ENCODE results near the gene ROBO3. TPM values are rescaled to one million over a fixed set of nuclear protein-coding genes. Genes with fewer than 3 reads are reported as not detected.

The ROBO3 gene
- total and polyA plus RNA-seq, 10 of the 15 experiments (the other 5 are each of a cell fraction or from before 2014, with no cell fraction given), result 0.10 to 0.63 (median 0.31) TPM; not detected in 2

- TF ChIP-seq IRF5 (IDR thresholded peaks at IDR 0.05; ENCODE audit: borderline replicate concordance) (no peak), BHLHE40 (IDR thresholded peaks at IDR 0.05; ENCODE audit: borderline replicate concordance in 1 of 2, low read depth in 2 of 2, low read length in 1 of 2) (no peak), NRF1 (conservative IDR thresholded peaks at IDR 0.05; ENCODE audit: low read depth, low read length) (no peak), IKZF1 (conservative IDR thresholded peaks at IDR 0.05) (no peak)
These were observed 19.1 kb downstream of the ROBO3 start (continued) for GRCh38 chr11:124884340-124884739.

GRCh38 chr11:124884869-124885479 is 19.7 kb downstream of the ROBO3 start:
- ChIA-PET POLR2A (no interaction called here), CTCF (interaction anchor here (1.0 kb wide), 1 partner anchor 18 kb away, joined by 3 read pairs; no protein-coding TSS in a partner anchor), SMC1A (ENCODE audit: uncharacterized antibody, unreplicated experiment) (no interaction called here), RAD21 (ENCODE audit: unreplicated experiment) (no interaction called here)
- intact Hi-C loops (cut with micrococcal nuclease; ENCODE audit: unreplicated experiment) (loop anchor here (10.0 kb wide), 1 partner anchor 260 kb away; no protein-coding TSS in a partner anchor), in situ Hi-C loops (cut with MboI) (no loop called here)
- 0% methylated on average over 5 of the region's 5 CpGs for WGBS (ENCODE audit: insufficient coverage, insufficient replicate concordance, low lambda C conversion rate, missing lambda C conversion rate)
- Histone ChIP-seq H3K9ac (ENCODE audit: control insufficient read depth, insufficient read depth, low read length) (no peak overlapping the region), H3K79me2 (ENCODE audit: control insufficient read depth, insufficient read depth, low read length) (no peaks in the 10 kb centered on the region), H3K4me3 (no peak overlapping the region), H2AFZ (ENCODE audit: control insufficient read depth, low read depth, low read length) (no peak overlapping the region), H3K4me2 (ENCODE audit: control insufficient read depth, insufficient read depth) (no peak overlapping the region), H3K9me3 (replicated peaks; ENCODE audit: control insufficient read depth, insufficient read depth, low read length) (no peaks in the 10 kb centered on the region), H4K20me1 (ENCODE audit: control insufficient read depth, insufficient read depth) (no peaks in the 10 kb centered on the region), H3K4me1 (ENCODE audit: control insufficient read depth, insufficient read depth, low read length) (no peaks in the 10 kb centered on the region), H3K27me3 (replicated peaks in 1 of 2; ENCODE audit: control insufficient read depth in 2 of 2, insufficient read depth in 2 of 2, low read length in 1 of 2) (peaks cover 0 to 4% of the 10 kb centered on the region in 2 experiments; a peak in 2 of 4 replicates), H3K27ac (ENCODE audit: control insufficient read depth, insufficient read depth) (no peak overlapping the region), H3K36me3 (ENCODE audit: control insufficient read depth in 2 of 2, insufficient read depth in 2 of 2, low read length in 1 of 2) (no peaks in the 10 kb centered on the region; a peak in 1 of 4 replicates)
- FAIRE-seq (no peak), ATAC-seq (no peak), DNase-seq (ENCODE audit: low read depth, low spot score) (no peak)
- no TSS peak for BruUV-seq (replicated peaks)
- no peak for TF ChIP-seq NRF1 (conservative IDR thresholded peaks at IDR 0.05; ENCODE audit: low read depth, low read length)
- no peak for TF ChIP-seq STAT3 (IDR thresholded peaks at IDR 0.05; ENCODE audit: low read depth, low read length)
- TF ChIP-seq NKRF (conservative IDR thresholded peaks at IDR 0.05), result no peak
- TF ChIP-seq ZNF217 (IDR thresholded peaks at IDR 0.05), result no peak
- no peak for TF ChIP-seq CTCF (IDR thresholded peaks at IDR 0.05 in 2 of 3, conservative IDR thresholded peaks at IDR 0.05 in 1 of 3; ENCODE audit: control insufficient read depth in 2 of 3, extremely low read depth in 1 of 3, insufficient read depth in 1 of 3, low read depth in 3 of 3, low read length in 3 of 3)
- TF ChIP-seq CUX1 (IDR thresholded peaks at IDR 0.05; ENCODE audit: insufficient replicate concordance, low read depth, low read length), result no peak
